ENCODE results near the gene SRBD1.

GRCh38 chr2:45469314-45470099 lies 141.6 kb downstream of the SRBD1 start:
- no peak for TF ChIP-seq CTCF (IDR thresholded peaks at IDR 0.05)
- no peak for TF ChIP-seq POLR2A (IDR thresholded peaks at IDR 0.05)

Data from stomach (tissue), 4 donors.